Panc1 (cell line): ENCODE results near the gene BCL2L11.

Experiments used
- CTCF ChIP-seq: fragments of 450-650 bp; IDR thresholded peaks from 2 replicates; pipeline ENCODE4 v1.5.1; 2017; ENCODE audit warnings: mild to moderate bottlenecking
- POLR2AphosphoS5 ChIP-seq: IDR thresholded peaks from 2 replicates; pipeline ENCODE4 v1.6.1; 2012; ENCODE audit warnings: mild to moderate bottlenecking, low read depth, low read length, moderate library complexity
- SIN3A ChIP-seq: IDR thresholded peaks from 2 replicates; pipeline ENCODE4 v1.6.1; 2012; ENCODE audit warnings: low read depth, mild to moderate bottlenecking, low read length, moderate library complexity, borderline replicate concordance; ENCODE audit not compliant: insufficient read depth
- TCF7L2 ChIP-seq: IDR thresholded peaks from 2 replicates; pipeline ENCODE4 v1.6.1; 2011; ENCODE audit warnings: mild to moderate bottlenecking, low read depth, low read length, inconsistent platforms
- TF ChIP-seq, protein P1 (sequence below), 2 experiments: IDR thresholded peaks; 2 replicates each; pipeline ENCODE4 v1.6.1; 2011 to 2012; ENCODE audit warnings: low read depth in 2 of 2, control low read depth in 1 of 2, low read length in 1 of 2, mild to moderate bottlenecking in 1 of 2, moderate library complexity in 1 of 2; ENCODE audit not compliant: insufficient read depth in 1 of 2

GRCh38 chr2:111106706-111107105, 14.0 kb upstream of the BCL2L11 start:
- TF ChIP-seq CTCF (no peak), SIN3A (no peak), POLR2AphosphoS5 (no peak), TCF7L2 (no peak)
- TF ChIP-seq, protein P1, sequence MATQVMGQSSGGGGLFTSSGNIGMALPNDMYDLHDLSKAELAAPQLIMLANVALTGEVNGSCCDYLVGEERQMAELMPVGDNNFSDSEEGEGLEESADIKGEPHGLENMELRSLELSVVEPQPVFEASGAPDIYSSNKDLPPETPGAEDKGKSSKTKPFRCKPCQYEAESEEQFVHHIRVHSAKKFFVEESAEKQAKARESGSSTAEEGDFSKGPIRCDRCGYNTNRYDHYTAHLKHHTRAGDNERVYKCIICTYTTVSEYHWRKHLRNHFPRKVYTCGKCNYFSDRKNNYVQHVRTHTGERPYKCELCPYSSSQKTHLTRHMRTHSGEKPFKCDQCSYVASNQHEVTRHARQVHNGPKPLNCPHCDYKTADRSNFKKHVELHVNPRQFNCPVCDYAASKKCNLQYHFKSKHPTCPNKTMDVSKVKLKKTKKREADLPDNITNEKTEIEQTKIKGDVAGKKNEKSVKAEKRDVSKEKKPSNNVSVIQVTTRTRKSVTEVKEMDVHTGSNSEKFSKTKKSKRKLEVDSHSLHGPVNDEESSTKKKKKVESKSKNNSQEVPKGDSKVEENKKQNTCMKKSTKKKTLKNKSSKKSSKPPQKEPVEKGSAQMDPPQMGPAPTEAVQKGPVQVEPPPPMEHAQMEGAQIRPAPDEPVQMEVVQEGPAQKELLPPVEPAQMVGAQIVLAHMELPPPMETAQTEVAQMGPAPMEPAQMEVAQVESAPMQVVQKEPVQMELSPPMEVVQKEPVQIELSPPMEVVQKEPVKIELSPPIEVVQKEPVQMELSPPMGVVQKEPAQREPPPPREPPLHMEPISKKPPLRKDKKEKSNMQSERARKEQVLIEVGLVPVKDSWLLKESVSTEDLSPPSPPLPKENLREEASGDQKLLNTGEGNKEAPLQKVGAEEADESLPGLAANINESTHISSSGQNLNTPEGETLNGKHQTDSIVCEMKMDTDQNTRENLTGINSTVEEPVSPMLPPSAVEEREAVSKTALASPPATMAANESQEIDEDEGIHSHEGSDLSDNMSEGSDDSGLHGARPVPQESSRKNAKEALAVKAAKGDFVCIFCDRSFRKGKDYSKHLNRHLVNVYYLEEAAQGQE (IDR thresholded peaks at IDR 0.05; ENCODE audit: insufficient read depth in 1 of 2, low read depth in 2 of 2, low read length in 1 of 2) = no peak
